A673 (cell line): Measurements from ENCODE around the gene STARD13. TPM values are rescaled to one million over a fixed set of nuclear protein-coding genes. Genes with fewer than 3 reads are reported as not detected.
A peak's percentile ranks its signal among the peaks of the same experiment; 100 is the strongest.

Source experiments
- BruUV-seq: library from RNA; stranded (reverse); fragments of 400-500 nt; replicated peaks from 2 replicates; lab custom pipeline; 2021; lab: Mats Ljungman, UMichigan
- CTCF ChIA-PET: fragments of 300-600 bp; sonication (Branson Sonifier 250); formaldehyde crosslinking; loops from one replicate; lab custom pipeline; 2022; ENCODE audit warnings: antibody characterized with exemption; lab: Charles Lee
- POLR2A ChIA-PET: fragments of 300-600 bp; sonication (Branson Sonifier 250); formaldehyde crosslinking; loops from one replicate; lab custom pipeline; 2022; ENCODE audit warnings: antibody characterized with exemption; ENCODE audit not compliant: low non-redundant PET; lab: Charles Lee
- DNase-seq: peaks from one replicate; pipeline ENCODE4 v3.0.0-alpha.2; 2015; ENCODE audit warnings: low spot score
- H3K27ac ChIP-seq: fragments of 200-600 bp; sonication (generic); 2 replicates; pipeline ENCODE4 v1.5.1; 2016; ENCODE audit warnings: mixed run types, low read depth, mild to moderate bottlenecking, mixed read lengths, antibody characterized with exemption, low read length; ENCODE audit not compliant: poor library complexity, severe bottlenecking
- H3K27me3 ChIP-seq: fragments of 200-600 bp; sonication (generic); replicated peaks from 2 replicates; pipeline ENCODE4 v1.6.1; 2017; ENCODE audit warnings: mixed run types, low read depth, mild to moderate bottlenecking, mixed read lengths, antibody characterized with exemption, low read length; ENCODE audit not compliant: insufficient read depth, poor library complexity
- H3K36me3 ChIP-seq: fragments of 200-600 bp; sonication (generic); 2 replicates; pipeline ENCODE4 v1.6.1; 2016; ENCODE audit warnings: mixed run types, mild to moderate bottlenecking, mixed read lengths, antibody characterized with exemption, low read length; ENCODE audit not compliant: insufficient read depth, poor library complexity, severe bottlenecking
- H3K4me1 ChIP-seq: fragments of 200-600 bp; sonication (generic); 2 replicates; pipeline ENCODE4 v1.6.1; 2017; ENCODE audit warnings: mixed run types, mild to moderate bottlenecking, mixed read lengths, antibody characterized with exemption, low read length; ENCODE audit not compliant: insufficient read depth, poor library complexity, severe bottlenecking
- H3K4me3 ChIP-seq: fragments of 200-600 bp; sonication (generic); 2 replicates; pipeline ENCODE4 v1.5.1; 2016; ENCODE audit warnings: low read depth, mixed run types, mild to moderate bottlenecking, mixed read lengths, low read length; ENCODE audit not compliant: poor library complexity, severe bottlenecking
- H3K9me3 ChIP-seq: fragments of 200-600 bp; sonication (generic); 2 replicates; pipeline ENCODE4 v1.6.1; 2016; ENCODE audit warnings: mixed run types, low read depth, mild to moderate bottlenecking, mixed read lengths, antibody characterized with exemption, low read length; ENCODE audit not compliant: poor library complexity, severe bottlenecking
- CTCF ChIP-seq: fragments of 300-800, 200-600 bp; sonication (generic); conservative IDR thresholded peaks from 2 replicates; pipeline ENCODE4 v1.5.1; 2017; ENCODE audit warnings: low read depth, mild to moderate bottlenecking, antibody characterized with exemption, low read length, moderate library complexity, mixed read lengths
- EZH2 ChIP-seq: fragments of 200-600 bp; sonication (generic); IDR thresholded peaks from 2 replicates; pipeline ENCODE4 v1.6.1; 2017; ENCODE audit warnings: borderline replicate concordance, low read depth, mild to moderate bottlenecking, mixed read lengths, antibody characterized with exemption, low read length; ENCODE audit not compliant: poor library complexity, severe bottlenecking
- intact Hi-C: fragments of 100-400 bp; cut with micrococcal nuclease; formaldehyde crosslinking; loops from one replicate; pipeline ENCODE4 v1.10.0; 2022; ENCODE audit not compliant: unreplicated experiment
- total RNA-seq: library from RNA; stranded (reverse); gene quantifications from 2 replicates; pipeline ENCODE4 v1.2.3, GENCODE V29; 2021

STARD13 gene
- total RNA-seq, 1 experiment from 2014 or later = 45.7 TPM

- POLR2A ChIA-PET = no interaction called here
Observed at GRCh38 chr13:33217256-33217655, 68.3 kb downstream of the STARD13 start.

GRCh38 chr13:33213797-33214196, 71.8 kb downstream of the STARD13 start:
- H3K4me1 ChIP-seq = peaks cover 76% of the 10 kb centered on the region
- peak overlapping the region; percentile 56 for H3K27ac ChIP-seq
- TF ChIP-seq CTCF = no peak
- no peak for TF ChIP-seq EZH2
- POLR2A ChIA-PET = no interaction called here
- H3K36me3 ChIP-seq = no peaks in the 10 kb centered on the region
- intact Hi-C loops = no loop called here
- peak; percentile 53 for DNase-seq
- H3K4me3 ChIP-seq = no peak overlapping the region
- BruUV-seq = no TSS peak
- no peaks in the 10 kb centered on the region for H3K27me3 ChIP-seq
- CTCF ChIA-PET = no interaction called here
- no peaks in the 10 kb centered on the region for H3K9me3 ChIP-seq

More at GRCh38 chr13:33217256-33217655, 68.3 kb downstream of the STARD13 start:
- H3K4me1 ChIP-seq = peaks cover 57% of the 10 kb centered on the region
- no peak overlapping the region for H3K27ac ChIP-seq
- H3K9me3 ChIP-seq = no peaks in the 10 kb centered on the region
- H3K27me3 ChIP-seq = no peaks in the 10 kb centered on the region
- TF ChIP-seq CTCF (no peak), EZH2 (no peak)
- no peaks in the 10 kb centered on the region for H3K36me3 ChIP-seq
- DNase-seq = no peak
- H3K4me3 ChIP-seq = no peak overlapping the region
- CTCF ChIA-PET = no interaction called here
- intact Hi-C loops = no loop called here
- BruUV-seq = no TSS peak

GRCh38 chr13:33213024-33213768, 72.4 kb downstream of the STARD13 start:
- Histone ChIP-seq H3K4me3 (no peak overlapping the region), H3K36me3 (no peaks in the 10 kb centered on the region), H3K4me1 (peaks cover 79% of the 10 kb centered on the region), H3K9me3 (no peaks in the 10 kb centered on the region), H3K27ac (peak overlapping the region; percentile 56), H3K27me3 (no peaks in the 10 kb centered on the region)
- ChIA-PET CTCF (no interaction called here), POLR2A (no interaction called here)
- BruUV-seq = no TSS peak
- intact Hi-C loops = no loop called here
- TF ChIP-seq EZH2 (no peak), CTCF (no peak)
- DNase-seq = no peak
